Measurements from ENCODE around the gene MBNL1.

Gene MBNL1

DNA sequence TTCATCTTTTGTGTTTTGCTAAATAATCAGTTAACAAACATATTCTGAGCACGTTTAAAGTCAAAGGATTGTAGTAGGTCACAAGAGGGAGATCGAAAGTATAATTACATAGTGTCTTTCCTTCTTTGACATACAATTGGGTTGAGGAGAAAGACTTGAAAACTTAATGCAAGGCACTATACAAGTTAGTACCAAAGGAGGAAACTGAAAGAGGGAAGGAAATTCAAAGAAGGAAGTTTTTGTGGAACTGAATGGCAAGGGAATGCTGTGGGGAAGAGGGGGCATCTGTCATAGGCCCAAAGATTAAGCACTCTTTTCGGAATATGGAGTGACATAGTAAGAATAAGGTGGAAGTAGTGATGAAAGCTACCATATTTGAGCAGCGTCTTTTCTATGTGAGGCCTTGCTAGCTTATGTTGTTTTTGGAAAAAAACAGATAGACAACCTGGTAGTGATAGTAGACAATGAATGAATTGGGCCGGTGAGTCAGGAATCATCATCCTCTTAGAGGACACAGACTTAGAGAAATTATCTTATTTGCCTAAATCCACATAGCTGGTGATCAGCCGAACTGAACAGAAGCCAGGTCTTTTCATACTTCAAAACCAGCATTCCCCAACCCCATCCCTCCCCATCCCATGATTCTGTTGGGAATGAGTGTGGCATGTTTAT is 10.2 kb downstream of the MBNL1 start:
- no peak for DNase-seq

DNA sequence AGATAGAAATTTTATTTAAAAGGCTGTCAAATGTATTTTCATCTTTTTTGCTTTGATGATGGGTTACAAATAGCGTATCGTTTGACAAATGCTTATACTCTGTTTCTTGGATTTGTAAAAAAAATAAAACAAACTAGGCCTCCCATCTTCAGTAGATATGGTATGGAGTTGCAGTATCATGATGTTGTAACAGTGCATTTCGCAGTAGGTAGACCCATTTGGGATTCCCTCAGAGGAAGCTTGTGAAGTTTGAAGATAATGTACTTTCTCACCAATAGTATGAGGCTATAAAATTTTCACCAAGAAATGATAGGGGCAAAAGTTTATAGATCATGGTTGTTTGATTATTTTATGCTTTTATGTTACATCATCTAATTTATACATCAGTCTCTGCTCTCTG is 10.8 kb downstream of the MBNL1 start:
- no peak for DNase-seq

DNA sequence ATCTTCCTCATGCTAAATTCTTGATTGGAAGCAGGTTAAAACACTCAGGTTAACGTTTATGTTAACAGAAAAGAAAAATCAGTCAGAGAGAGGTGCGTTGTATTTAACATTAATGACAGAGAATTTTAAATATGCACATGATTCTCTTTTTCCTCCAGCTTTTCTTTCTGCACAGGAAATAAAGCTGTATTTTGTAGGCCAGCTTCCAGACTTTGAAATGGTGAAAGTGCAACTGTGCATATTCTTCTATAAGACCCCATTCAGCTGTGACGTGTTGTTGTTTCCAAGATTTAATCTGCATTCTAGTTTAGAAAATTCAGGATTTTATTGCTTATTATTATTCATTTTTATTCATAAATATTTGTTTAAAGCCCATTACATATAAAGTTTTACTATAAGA is 11.8 kb downstream of the MBNL1 start:
- DNase-seq = no peak

DNA sequence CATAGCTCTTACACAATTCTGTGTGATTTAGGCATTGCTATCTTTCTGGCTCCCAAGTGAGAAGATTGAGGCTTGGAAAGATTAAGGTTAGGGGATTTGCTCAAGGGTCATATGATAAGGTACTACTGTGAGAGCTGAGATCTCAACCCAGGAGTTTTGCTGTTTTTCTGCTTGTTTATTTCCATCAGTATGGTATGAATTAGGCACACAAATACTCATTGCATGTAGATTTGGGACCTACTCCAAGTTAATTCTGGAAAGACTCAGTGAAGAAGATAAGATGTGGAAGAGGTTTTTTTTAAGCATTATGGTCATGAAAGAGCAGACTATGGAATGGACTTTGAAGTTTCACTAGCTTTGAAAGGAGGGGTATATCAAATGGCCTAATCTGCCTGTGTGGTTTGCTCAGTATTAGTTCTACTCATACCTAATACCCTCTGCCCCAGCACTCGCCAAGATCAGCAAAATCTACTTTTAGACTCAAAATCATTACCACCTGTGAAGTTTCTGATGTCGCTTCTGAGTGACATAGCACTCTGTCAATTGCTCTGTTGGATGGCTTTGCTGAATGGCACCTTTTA is 12.5 kb downstream of the MBNL1 start:
- no peak for DNase-seq

DNA sequence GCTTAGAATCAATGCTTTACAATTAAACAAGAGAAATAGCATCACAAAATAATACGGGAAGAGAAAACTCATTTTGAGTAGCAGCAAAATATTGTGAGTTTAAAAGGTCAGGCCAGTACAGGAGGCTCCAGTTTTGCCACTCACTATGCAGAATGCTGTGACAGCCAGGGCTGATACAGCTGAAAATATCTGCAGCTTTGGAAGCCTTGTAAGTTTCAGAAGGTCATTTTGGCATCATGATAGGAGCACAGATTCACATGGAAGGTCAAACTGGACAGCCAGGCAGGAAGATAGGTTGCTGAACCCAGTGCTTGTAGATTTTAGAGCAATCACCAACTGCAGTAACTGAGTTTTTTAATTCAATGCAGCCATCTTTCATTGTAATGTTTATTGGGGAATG is 14.1 kb downstream of the MBNL1 start:
- DNase-seq = no peak

DNA sequence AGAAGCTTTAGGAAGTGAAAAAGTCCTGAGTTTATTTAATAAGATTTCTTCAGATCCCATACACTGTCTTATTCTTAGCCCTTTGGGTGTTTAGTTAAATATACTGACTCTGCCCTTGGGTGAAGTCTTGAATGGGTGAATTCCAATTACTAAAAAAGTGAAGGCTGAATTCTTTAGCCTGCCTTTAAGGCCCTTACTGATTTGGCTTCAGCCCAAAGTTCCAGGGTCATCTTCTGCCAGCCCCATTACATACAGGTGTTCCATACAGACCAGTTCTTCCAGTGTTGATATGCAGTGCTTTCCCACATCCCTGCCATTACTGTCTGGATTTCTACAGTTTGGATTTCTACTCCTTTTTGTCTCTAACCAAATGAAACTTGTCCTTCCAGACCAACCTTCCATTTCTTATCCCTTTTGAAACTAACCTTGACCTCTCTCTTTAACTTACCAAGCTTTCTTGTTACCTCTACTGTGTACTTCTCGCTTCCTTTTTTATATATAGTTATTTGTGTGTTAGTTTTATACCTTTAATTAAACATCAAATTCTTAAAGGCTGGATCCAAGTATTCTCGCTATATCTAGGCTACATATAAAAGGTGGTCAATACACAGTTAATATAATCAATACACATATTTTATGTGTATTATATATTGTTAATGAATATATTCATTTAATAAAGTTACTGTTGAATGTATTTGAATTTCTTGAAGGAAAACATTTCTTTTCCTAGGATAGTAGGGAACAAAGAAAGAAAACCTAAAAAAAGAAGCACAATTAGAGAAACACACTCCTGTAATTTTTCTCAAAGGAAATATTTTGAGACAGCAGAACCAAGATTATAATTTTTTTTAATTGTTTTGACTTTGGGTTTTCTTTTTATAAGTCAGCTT is 15.0 kb downstream of the MBNL1 start:
- DNase-seq = no peak

DNA sequence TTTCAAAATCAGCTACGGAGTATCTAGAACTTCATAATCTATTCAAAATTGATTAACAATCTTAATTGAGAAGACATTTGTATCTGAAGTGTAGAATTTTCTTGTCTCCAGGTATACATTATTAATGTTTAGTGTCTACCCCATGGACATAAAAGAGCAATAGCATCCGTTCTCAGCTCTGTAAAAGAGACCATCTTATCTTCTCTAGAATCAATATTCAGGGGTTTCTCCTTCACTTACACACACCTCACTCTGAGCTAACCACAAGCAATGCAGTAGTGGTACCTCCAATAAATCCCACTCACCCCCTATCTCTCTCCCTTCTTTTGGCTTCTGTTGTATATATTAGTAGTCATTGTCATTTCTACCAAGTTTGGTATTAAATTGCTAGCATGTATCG is 16.2 kb downstream of the MBNL1 start:
- DNase-seq = no peak

DNA sequence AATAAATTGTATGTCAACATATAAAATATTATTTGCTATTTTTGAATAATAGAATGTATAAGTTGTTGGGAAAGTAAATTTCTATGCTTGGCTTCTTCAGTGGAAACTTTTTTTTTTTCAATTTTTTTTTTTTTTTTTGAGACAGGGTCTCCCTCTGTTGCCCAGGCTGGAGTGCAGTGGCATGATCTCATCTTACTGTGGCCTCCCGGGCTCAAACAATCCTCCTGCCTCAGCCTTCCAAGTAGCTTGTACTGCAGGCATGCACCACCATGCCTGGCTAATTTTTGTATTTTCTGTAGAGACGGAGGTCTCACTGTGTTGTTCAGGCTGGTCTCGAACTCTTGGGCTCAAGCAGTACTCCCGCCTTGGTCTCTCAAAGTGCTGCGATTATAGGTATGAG is 16.8 kb downstream of the MBNL1 start:
- no peak for DNase-seq

DNA sequence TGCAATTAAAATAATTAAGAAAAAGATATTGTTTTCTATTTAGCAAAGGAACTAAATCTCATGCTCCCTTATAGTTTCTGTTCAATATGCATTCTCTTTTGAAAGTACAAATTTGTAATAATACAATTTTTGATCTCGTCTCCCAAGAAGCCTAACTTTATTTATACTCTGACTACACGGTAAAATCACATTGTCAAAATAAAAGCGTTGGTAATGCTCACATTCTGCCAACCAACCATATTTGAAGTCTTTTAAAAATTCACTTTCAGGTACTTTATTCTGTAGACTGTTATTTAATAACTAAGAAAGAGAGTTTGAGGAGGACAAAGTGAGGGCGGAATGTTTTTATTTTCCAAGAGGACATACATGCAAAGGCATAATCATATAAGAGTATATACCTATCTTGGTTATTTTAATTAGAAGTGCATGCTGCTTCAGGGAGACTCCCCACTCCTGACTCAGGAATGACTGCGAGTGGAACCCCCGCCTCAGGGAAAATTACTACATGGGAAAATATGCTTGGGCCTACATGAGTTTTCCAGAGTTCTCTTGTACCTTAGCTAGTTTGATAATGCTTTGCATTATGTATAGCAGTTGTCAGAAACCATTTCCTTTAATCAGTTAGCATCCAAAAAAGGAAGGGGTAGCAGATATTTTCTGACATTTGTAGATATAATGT is 19.3 kb downstream of the MBNL1 start:
- DNase-seq = no peak

DNA sequence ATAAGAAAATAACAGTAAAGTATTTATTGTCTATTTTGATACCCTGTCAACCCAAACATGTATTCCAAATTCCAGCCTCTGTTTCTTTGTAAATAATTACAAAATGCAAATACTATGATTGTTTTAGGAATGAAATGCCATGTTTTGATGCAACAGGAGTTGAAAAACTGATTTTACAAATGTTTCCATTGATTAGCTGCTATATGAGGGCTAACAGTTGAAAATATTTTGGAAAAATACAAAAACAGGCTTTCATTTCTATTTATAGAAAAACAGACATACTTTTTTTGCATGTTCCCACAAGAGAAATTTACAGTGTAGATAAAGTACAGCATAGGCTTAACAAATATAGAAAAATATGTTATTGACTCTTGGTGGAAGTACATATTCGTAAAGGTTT is 20.0 kb downstream of the MBNL1 start:
- no peak for DNase-seq

DNA sequence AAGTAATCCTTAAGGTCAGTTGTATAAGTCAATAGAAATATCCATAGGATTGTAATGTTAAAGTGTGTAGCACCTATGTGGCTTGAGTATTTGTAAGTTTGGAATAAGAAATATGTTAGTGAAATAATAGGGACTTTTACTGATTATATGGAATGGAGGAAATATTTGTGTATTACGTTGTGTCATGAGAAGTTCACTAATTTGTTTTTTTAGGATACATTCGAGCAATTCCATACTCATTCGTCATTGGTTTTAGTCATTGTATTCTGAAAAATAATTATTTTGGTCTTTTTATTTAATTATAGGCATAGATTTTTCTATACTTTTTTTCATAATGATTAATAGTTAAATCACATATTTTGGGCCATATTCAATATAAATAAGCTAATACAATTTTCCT is 21.0 kb downstream of the MBNL1 start:
- no peak for DNase-seq

DNA sequence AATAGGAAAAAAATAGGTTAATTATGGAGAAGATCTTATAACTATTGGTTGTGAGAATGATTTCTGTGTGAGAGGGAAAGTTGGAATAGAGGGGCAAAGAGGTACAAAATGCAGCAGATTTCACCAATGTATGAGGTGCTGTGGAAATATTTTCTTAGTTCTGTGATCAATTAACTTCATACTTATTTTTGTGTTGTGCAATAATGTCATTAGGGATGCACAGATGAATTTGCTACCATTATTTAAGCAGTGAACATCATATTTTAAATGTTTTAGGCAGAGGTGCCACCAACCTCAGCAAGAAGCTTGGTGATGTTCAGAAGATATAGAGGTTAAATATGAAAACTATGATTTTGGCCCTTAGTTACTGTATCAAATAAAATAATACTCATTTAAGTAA is 21.6 kb downstream of the MBNL1 start:
- DNase-seq = no peak

DNA sequence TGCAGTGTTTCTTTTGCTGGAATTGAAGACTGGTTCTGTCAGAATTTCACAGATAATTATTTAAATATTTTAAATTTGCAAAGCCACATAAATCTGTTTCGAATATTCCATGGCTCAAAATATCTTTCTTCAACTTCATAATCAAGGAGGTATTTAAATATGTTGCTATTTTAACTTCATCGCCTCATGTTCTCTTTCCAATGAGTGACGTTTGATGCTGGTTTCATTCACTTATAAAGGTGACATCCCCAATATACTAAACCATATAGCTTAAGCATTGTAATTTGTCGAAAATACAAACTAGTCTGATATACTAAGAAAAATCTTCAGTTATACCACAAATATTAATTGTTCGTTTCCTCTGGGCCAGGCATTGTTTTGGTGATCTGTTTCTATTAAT is 22.5 kb downstream of the MBNL1 start:
- DNase-seq = no peak

DNA sequence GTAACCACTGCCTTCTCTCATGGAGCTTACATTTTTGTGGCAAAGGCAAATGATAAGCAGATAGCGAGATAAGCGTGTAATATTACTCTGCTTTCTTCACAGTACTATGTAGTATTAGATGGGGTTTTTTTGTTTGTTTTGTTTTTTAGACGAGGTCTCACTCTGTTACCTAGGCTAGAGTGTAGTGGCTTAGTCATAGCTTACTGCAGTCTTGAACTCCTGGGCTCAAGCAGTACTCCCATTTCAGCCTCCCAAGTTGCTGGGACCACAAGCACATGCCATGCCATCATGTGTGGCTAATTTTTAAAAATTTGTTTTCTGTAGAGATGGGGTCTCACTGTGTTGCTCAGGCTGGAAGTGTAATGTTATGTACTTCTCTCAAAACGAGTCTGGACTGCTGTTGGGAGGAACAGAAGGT is 22.9 kb downstream of the MBNL1 start:
- no peak for DNase-seq

DNA sequence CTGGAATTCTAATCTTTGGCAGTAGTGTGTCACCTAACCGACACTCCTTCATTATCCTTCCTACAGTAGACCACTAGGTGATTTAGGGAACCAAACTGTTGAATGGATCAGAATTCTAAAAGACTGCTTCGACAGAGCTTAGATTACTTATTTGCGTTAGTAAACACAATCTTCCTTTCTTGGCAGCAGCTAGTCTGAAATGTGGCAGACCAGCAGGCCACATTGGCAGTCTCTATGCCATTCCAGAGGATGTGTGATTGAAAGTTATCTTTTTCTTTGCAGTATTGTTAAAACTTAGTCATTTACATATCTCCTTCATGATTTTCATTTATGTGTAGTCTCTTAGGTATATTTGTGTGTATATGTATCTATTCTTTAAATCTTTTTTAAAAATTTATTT is 23.6 kb downstream of the MBNL1 start:
- no peak for DNase-seq

DNA sequence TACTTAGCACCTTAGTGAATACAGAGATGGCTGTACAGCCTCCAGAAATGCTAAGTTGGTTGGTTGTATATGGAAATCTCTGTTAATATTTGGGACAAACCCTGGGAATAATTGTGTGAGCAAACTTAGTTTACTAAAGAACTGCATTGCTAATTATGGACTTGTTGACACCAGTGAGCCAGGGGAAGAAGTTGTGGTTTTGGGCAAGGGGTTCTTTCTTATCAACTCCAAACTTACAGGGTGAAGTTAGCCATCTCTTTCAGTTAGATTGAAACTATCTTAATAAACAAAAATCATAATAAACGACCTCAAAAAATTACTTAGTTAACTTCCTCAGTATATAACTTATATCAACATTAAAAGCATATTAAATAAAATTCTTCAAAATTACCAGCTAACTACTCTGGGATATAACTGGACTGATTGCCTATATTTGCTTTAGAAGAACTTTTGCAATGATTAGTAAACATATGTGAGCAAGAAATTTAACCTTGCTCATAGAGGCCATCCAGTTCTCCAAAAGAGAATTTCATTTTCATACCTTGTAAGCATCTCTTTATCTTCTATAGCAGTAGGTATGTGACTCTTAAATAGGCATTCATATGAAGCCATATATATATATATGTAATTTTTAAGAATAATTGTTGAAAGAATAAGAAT is 24.7 kb downstream of the MBNL1 start:
- DNase-seq = no peak

DNA sequence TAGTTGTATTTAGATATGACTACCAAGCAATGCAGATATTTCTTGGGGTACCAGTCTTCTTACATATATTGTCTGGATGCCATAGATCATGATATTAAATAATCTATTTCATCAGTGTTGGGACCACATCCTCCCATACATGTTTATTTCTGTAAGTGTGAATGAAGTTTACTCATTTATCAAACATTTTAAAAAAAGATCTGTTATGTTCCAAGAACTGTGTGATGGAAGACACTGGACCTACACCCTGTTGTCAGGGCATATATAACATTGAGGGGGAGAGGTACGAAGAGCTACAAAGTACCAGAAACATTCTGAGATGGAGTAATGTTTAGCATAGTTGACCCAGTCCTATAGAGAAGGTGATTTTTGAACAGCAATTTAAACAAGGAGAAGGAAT is 26.6 kb downstream of the MBNL1 start:
- no peak for DNase-seq

DNA sequence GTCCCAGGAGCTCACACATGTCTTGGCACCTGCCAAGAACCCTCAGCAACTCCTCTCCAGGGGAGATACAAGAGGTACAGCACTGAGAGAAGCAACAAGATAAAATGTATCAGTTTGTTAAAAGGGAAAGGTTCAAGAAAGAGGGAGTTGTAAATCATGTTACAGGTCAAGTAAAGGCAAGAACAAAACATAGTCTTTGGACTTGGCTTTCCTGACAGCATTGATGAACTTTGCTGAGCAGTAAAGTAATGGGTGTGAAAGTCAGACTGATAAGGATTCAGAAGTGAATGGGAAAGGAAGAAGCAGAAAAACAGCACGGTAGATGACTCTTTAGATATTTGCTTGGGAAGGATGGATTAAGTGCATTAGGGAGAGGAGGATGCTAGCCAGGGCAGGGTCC is 27.1 kb downstream of the MBNL1 start:
- DNase-seq = no peak

DNA sequence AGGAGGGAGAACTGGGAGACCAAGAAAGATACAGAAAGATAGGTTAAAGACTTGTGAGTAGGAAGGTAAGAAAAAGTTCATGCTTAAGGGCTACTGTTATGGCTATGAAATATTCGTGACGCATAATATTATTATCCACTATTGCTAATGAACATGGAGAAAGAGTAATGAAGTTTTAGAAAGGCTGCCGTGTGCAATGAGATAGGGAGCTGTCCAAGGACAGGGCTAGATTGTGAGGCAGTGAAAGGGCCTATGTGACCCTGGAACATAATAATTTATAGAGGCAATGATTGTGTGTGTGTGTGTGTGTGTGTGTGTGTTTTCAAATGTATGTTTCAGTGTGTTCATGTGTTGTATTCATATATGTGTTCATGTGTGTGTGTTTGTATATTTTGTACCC is 27.7 kb downstream of the MBNL1 start:
- DNase-seq = no peak

DNA sequence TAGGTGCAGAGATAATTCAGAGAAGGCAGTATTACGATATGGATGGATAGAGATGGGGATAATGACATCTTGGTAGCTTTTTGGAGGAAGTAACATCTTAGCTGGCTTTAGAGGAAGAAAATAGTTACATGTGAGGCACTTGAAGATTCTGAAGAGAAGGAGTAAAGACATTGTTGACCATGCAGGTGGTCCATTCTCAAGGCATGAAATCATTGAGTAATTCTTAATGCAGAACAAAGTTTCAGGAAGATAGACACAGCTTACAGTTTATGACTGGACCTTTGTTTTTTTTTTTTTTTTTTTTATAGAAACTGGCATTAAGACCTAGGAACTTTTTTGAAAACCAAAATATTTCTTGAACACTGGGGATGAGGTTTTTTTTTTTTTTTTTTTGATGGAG is 28.2 kb downstream of the MBNL1 start:
- DNase-seq = no peak

DNA sequence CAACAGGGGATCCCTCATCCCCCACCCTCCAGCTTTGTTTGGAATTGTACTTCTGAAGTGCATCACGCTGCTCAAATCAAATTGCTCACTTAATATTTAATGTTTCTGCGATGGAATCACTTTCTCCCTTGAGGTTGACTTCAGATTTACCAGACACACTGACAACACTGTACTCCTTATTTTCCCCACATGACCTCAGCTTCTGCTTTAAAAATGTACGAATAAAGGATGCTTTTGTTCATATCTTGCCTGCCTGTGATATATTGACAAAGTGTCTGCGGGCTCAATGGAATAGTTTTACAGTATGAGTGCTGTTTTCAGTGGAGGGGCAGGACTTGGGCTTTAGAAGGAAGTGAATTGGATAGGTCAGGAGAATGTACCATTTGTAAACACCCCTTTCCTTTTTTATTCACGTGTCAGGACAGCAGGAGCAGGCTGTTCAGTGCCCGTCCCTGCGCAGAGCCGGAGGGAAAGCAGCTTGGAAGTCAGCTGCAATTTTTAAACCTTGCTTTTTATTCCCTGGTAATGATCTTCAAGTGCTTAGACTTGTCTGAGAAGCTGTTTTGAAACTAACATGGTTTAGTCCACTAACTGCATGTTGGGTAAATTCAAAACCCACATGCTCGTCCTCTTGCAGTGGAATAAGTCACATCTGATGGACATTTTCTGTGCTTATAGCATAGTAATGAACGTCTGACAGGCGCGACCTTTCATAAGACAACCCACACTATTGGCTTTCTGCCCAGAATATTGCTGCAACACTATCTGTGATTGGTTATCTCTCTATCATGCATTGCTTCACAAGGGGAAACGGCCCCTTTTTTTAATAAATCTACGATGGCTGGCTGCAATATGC is 29.9 kb downstream of the MBNL1 start:
- DNase-seq = peak; percentile 68
